ENCODE measurements around the gene MUC22.

Gene MUC22

GRCh38 chr6:31083742-31084354, 73.6 kb downstream of the MUC22 start:
- DNase-seq, result no peak
